Common myeloid progenitor, CD34-positive (primary cell): ENCODE results near the gene CADM4.

Experiments
- CTCF ChIA-PET: fragments of 350-600 bp; sonication (Branson Sonifier 250); formaldehyde crosslinking; loops from one replicate; lab custom pipeline; 2021; ENCODE audit warnings: antibody characterized with exemption; lab: Charles Lee
- POLR2A ChIA-PET: fragments of 350-600 bp; sonication (Branson Sonifier 250); formaldehyde crosslinking; loops from one replicate; lab custom pipeline; 2021; ENCODE audit warnings: antibody characterized with exemption; lab: Charles Lee
- DNase-seq, 3 donors: peaks; one replicate each; pipeline versions ENCODE4 v3.0.0 to v3.0.0-alpha.2; 2013
- H3K27ac ChIP-seq, 2 experiments: 1 replicate in 1 of 2; 2 replicates in 1 of 2; pipeline ENCODE4 v1.7.0; 2013; ENCODE audit warnings: inconsistent platforms in 2 of 2, low read length in 2 of 2, mild to moderate bottlenecking in 2 of 2, low read depth in 1 of 2, moderate library complexity in 1 of 2; ENCODE audit not compliant: severe bottlenecking in 2 of 2, insufficient read depth in 1 of 2, poor library complexity in 1 of 2
- H3K27me3 ChIP-seq, 5 experiments: replicated peaks in 2 of 5; 1 replicate in 3 of 5; 2 replicates in 2 of 5; pipeline versions ENCODE4 v1.6.1 to v1.7.0; 2013; ENCODE audit warnings: low read length in 4 of 5, mild to moderate bottlenecking in 2 of 5, moderate library complexity in 2 of 5, inconsistent platforms in 1 of 5; ENCODE audit not compliant: insufficient read depth in 5 of 5, control insufficient read depth in 4 of 5
- H3K36me3 ChIP-seq, 4 experiments: 1 replicate in 2 of 4; 2 replicates in 2 of 4; pipeline versions ENCODE4 v1.6.1 to v1.7.0; 2013; ENCODE audit warnings: low read length in 3 of 4, control low read depth in 1 of 4, mild to moderate bottlenecking in 1 of 4; ENCODE audit not compliant: control insufficient read depth in 4 of 4, insufficient read depth in 4 of 4
- H3K4me1 ChIP-seq, 4 experiments: 1 replicate in 3 of 4; 2 replicates in 1 of 4; pipeline versions ENCODE4 v1.6.1 to v1.7.1; 2013; ENCODE audit warnings: low read length in 3 of 4, mild to moderate bottlenecking in 3 of 4, control low read depth in 1 of 4, inconsistent platforms in 1 of 4, moderate library complexity in 1 of 4; ENCODE audit not compliant: control insufficient read depth in 4 of 4, insufficient read depth in 4 of 4; ENCODE audit errors: control extremely low read depth in 1 of 4
- H3K4me3 ChIP-seq, 7 experiments: 1 replicate in 4 of 7; 2 replicates in 3 of 7; pipeline versions ENCODE4 v1.5.1 to v1.7.0; 2013; ENCODE audit warnings: mild to moderate bottlenecking in 7 of 7, low read length in 6 of 7, moderate library complexity in 6 of 7, inconsistent platforms in 2 of 7, low read depth in 2 of 7, control low read depth in 1 of 7; ENCODE audit not compliant: insufficient read depth in 4 of 7, control insufficient read depth in 1 of 7; ENCODE audit errors: extremely low read depth in 1 of 7
- H3K9me3 ChIP-seq, 5 experiments: 1 replicate in 4 of 5; 2 replicates in 1 of 5; pipeline versions ENCODE4 v1.6.1 to v1.7.1; 2013; ENCODE audit warnings: low read length in 4 of 5, mild to moderate bottlenecking in 2 of 5, inconsistent platforms in 1 of 5, low read depth in 1 of 5, moderate library complexity in 1 of 5; ENCODE audit not compliant: control insufficient read depth in 4 of 5, insufficient read depth in 2 of 5; ENCODE audit errors: control extremely low read depth in 1 of 5
- WGBS: methylation state at CpG from one replicate; pipeline ENCODE4 v1.1.5; 2013; ENCODE audit not compliant: insufficient coverage; 5-methylcytosine and 5-hydroxymethylcytosine counted together

CADM4 gene

GRCh38 chr19:43574424-43575155 lies 65.1 kb downstream of the CADM4 start:
- ChIA-PET CTCF (interaction anchor here (0.7 to 3.1 kb wide), 8 partner anchors 9 to 175 kb away, joined by 3 to 16 read pairs (median 5); no protein-coding TSS in a partner anchor), POLR2A (interaction anchor here (1.2 to 1.4 kb wide), 2 partner anchors 13 to 21 kb away, joined by 4 to 5 read pairs; partner anchors contain the start of gene IRGQ)
- DNase-seq = peak in 1 of 3 donors; percentile 42
- Histone ChIP-seq H3K36me3 (peaks cover 0 to 11% (median 0%) of the 10 kb centered on the region in 4 experiments), H3K9me3 (no peaks in the 10 kb centered on the region), H3K27ac (peak overlapping the region; percentile 90 to 97), H3K4me3 (peak overlapping the region in 6 of 7 experiments; percentile 82 to 98 (median 92)), H3K4me1 (peaks cover 4 to 30% (median 21%) of the 10 kb centered on the region in 4 experiments), H3K27me3 (no peaks in the 10 kb centered on the region)
- 41% methylated on average over 11 of the region's 12 CpGs for WGBS
